Activated CD8-positive, alpha-beta memory T cell treated with anti-CD3 and anti-CD28 coated beads, Interleukin-2, amount 50 U/mL, for 1 hour (primary cell): ENCODE measurements around the gene GPR37L1.
"Not testable (repeated sequence)": the region's sequence is repeated elsewhere in the genome, so short reads cannot be mapped to it uniquely, and the experiment has no call there.

Source experiments
- DNase-seq: peaks from one replicate; pipeline ENCODE4 v3.0.0-alpha.2; 2020; ENCODE audit errors: extremely low read depth

GPR37L1 gene

GRCh38 chr1:202133496-202133895, 10.8 kb downstream of the GPR37L1 start:
- DNase-seq = no peak

- no peak for DNase-seq
These were observed 11.3 kb downstream of the GPR37L1 start for GRCh38 chr1:202133989-202134388.

- no peak for DNase-seq
These were observed 12.0 kb downstream of the GPR37L1 start for GRCh38 chr1:202134645-202135172.

GRCh38 chr1:202135221-202135721, 12.6 kb downstream of the GPR37L1 start:
- DNase-seq = no peak

GRCh38 chr1:202140833-202141232, 18.1 kb downstream of the GPR37L1 start:
- DNase-seq = no peak

GRCh38 chr1:202141468-202141867, 18.8 kb downstream of the GPR37L1 start:
- DNase-seq = not testable (repeated sequence)

GRCh38 chr1:202143011-202143767, 20.5 kb downstream of the GPR37L1 start:
- DNase-seq = no peak

GRCh38 chr1:202143768-202144401, 21.2 kb downstream of the GPR37L1 start:
- no peak for DNase-seq

- no peak for DNase-seq
These were observed 21.8 kb downstream of the GPR37L1 start, which contains the start of gene ARL8A for GRCh38 chr1:202144402-202145067. TSS of gene ARL8A (minus strand) at chr1:202144737. CDS start at chr1:202144572, 165 bp downstream.

- DNase-seq = no peak
These were observed 22.5 kb downstream of the GPR37L1 start for GRCh38 chr1:202145068-202145743.

GRCh38 chr1:202145744-202146140, 23.0 kb downstream of the GPR37L1 start:
- DNase-seq = not testable (repeated sequence)

GRCh38 chr1:202146279-202146678, 23.6 kb downstream of the GPR37L1 start:
- DNase-seq = no peak

- no peak for DNase-seq
These were observed 24.3 kb downstream of the GPR37L1 start for GRCh38 chr1:202146993-202147392.

GRCh38 chr1:202148391-202148790, 25.7 kb downstream of the GPR37L1 start:
- no peak for DNase-seq

GRCh38 chr1:202149566-202149965, 26.8 kb downstream of the GPR37L1 start:
- DNase-seq = no peak

GRCh38 chr1:202150187-202150586, 27.5 kb downstream of the GPR37L1 start:
- no peak for DNase-seq

GRCh38 chr1:202150602-202151001, 27.9 kb downstream of the GPR37L1 start:
- DNase-seq = no peak

GRCh38 chr1:202151045-202151444, 28.3 kb downstream of the GPR37L1 start:
- no peak for DNase-seq

- DNase-seq = no peak
These were observed 29.7 kb downstream of the GPR37L1 start for GRCh38 chr1:202152399-202152798.

GRCh38 chr1:202153284-202153683, 30.6 kb downstream of the GPR37L1 start:
- no peak for DNase-seq

- DNase-seq = no peak
These were observed 31.5 kb downstream of the GPR37L1 start for GRCh38 chr1:202154148-202154765.
